ENCODE measurements around the gene RHOT2.

Gene RHOT2

GRCh38 chr16:667780-668518, at the start of gene RHOT2:
RHOT2 (plus strand) TSS chr16:668132; CDS start chr16:668200, 68 bp downstream.
- DNase-seq (ENCODE audit: extremely low spot score), result peak; percentile 90
- ChIA-PET CTCF (interaction anchor here (0.7 to 1.0 kb wide), 2 partner anchors 15 to 22 kb away, joined by 3 read pairs; partner anchors contain the start of gene WDR24), POLR2A (interaction anchor here (0.9 to 3.0 kb wide), 5 partner anchors 11 to 32 kb away, joined by 3 to 13 read pairs (median 4); partner anchors contain the start of genes METTL26 and WDR90)
- TF ChIP-seq ARNT (IDR thresholded peaks at IDR 0.05) (peak; percentile 80), FOXM1 (IDR thresholded peaks at IDR 0.05; ENCODE audit: borderline replicate concordance) (peak; percentile 70; the same call in 1 of the 2 replicates), HDGF (IDR thresholded peaks at IDR 0.05; ENCODE audit: borderline replicate concordance) (no peak), BHLHE40 (IDR thresholded peaks at IDR 0.05; ENCODE audit: borderline replicate concordance) (no peak), TARDBP (IDR thresholded peaks at IDR 0.05) (no peak)

GRCh38 chr16:619476-620100, 48.3 kb upstream of the RHOT2 start:
- ChIA-PET POLR2A (no interaction called here), CTCF (interaction anchor here (0.6 kb wide), 1 partner anchor 244 kb away, joined by 3 read pairs; no protein-coding TSS in a partner anchor)
- DNase-seq (ENCODE audit: extremely low spot score), result no peak
- TF ChIP-seq NFRKB (IDR thresholded peaks at IDR 0.05), result no peak
- no peak for TF ChIP-seq TARDBP (IDR thresholded peaks at IDR 0.05)
- TF ChIP-seq PKNOX1 (IDR thresholded peaks at IDR 0.05), result no peak
- no peak for TF ChIP-seq FOXM1 (IDR thresholded peaks at IDR 0.05; ENCODE audit: borderline replicate concordance)

GRCh38 chr16:620700-621525, 47.0 kb upstream of the RHOT2 start:
- DNase-seq (ENCODE audit: extremely low spot score), result no peak
- CTCF ChIA-PET, result interaction anchor here (2.0 kb wide), 1 partner anchor 11 kb away, joined by 6 read pairs; no protein-coding TSS in a partner anchor
- TF ChIP-seq SP1 (IDR thresholded peaks at IDR 0.05), result no peak
- no peak for TF ChIP-seq NFRKB (IDR thresholded peaks at IDR 0.05)
- TF ChIP-seq L3MBTL2 (conservative IDR thresholded peaks at IDR 0.05), result no peak
- no peak for TF ChIP-seq FOXM1 (IDR thresholded peaks at IDR 0.05; ENCODE audit: borderline replicate concordance)
- no peak for TF ChIP-seq SUZ12 (IDR thresholded peaks at IDR 0.05)
- TF ChIP-seq CTBP1 (IDR thresholded peaks at IDR 0.05; ENCODE audit: borderline replicate concordance), result no peak
- TF ChIP-seq ZNF384 (IDR thresholded peaks at IDR 0.05), result no peak
- POLR2A ChIA-PET, result interaction anchor here (1.3 kb wide), 1 partner anchor 29 kb away, joined by 4 read pairs; the partner anchor contains the start of gene WDR90

- DNase-seq (ENCODE audit: extremely low spot score), result no peak
- POLR2A ChIA-PET, result interaction anchor here (1.2 to 1.3 kb wide), 2 partner anchors 15 to 28 kb away, joined by 4 read pairs; partner anchors contain the start of genes METTL26 and WDR90
- TF ChIP-seq PKNOX1 (IDR thresholded peaks at IDR 0.05) (no peak), ARNT (IDR thresholded peaks at IDR 0.05) (no peak), FOXA1 (IDR thresholded peaks at IDR 0.05) (no peak), TARDBP (IDR thresholded peaks at IDR 0.05) (no peak), SUZ12 (IDR thresholded peaks at IDR 0.05) (no peak), SP1 (IDR thresholded peaks at IDR 0.05) (no peak), CTBP1 (IDR thresholded peaks at IDR 0.05; ENCODE audit: borderline replicate concordance) (no peak), LEF1 (IDR thresholded peaks at IDR 0.05; ENCODE audit: borderline replicate concordance) (no peak), FOXM1 (IDR thresholded peaks at IDR 0.05; ENCODE audit: borderline replicate concordance) (no peak), FOXK2 (IDR thresholded peaks at IDR 0.05) (no peak), ZNF384 (IDR thresholded peaks at IDR 0.05) (no peak), ELF4 (IDR thresholded peaks at IDR 0.05) (no peak), BHLHE40 (IDR thresholded peaks at IDR 0.05; ENCODE audit: borderline replicate concordance) (no peak), NFRKB (IDR thresholded peaks at IDR 0.05) (no peak), HDGF (IDR thresholded peaks at IDR 0.05; ENCODE audit: borderline replicate concordance) (no peak), L3MBTL2 (conservative IDR thresholded peaks at IDR 0.05) (no peak)
- CTCF ChIA-PET, result interaction anchor here (1.0 to 2.0 kb wide), 3 partner anchors 12 to 20 kb away, joined by 4 to 6 read pairs (median 5); no protein-coding TSS in a partner anchor
These were observed 46.3 kb upstream of the RHOT2 start for GRCh38 chr16:621526-622105.

GRCh38 chr16:622920-623280, 45.0 kb upstream of the RHOT2 start:
- ChIA-PET POLR2A (no interaction called here), CTCF (interaction anchor here (0.5 to 1.2 kb wide), 2 partner anchors 22 to 128 kb away, joined by 4 to 5 read pairs; no protein-coding TSS in a partner anchor)
- no peak for DNase-seq (ENCODE audit: extremely low spot score)
- TF ChIP-seq ARNT (IDR thresholded peaks at IDR 0.05), result no peak
- TF ChIP-seq TARDBP (IDR thresholded peaks at IDR 0.05), result no peak
- no peak for TF ChIP-seq CTBP1 (IDR thresholded peaks at IDR 0.05; ENCODE audit: borderline replicate concordance)
- TF ChIP-seq PKNOX1 (IDR thresholded peaks at IDR 0.05), result no peak
- no peak for TF ChIP-seq FOXA1 (IDR thresholded peaks at IDR 0.05)
- TF ChIP-seq FOXM1 (IDR thresholded peaks at IDR 0.05; ENCODE audit: borderline replicate concordance), result no peak
- no peak for TF ChIP-seq L3MBTL2 (conservative IDR thresholded peaks at IDR 0.05)
- TF ChIP-seq SP1 (IDR thresholded peaks at IDR 0.05), result no peak

All from HEK293T (cell line).